CD14-positive monocyte (primary cell): ENCODE measurements around the gene CCL14. TPM values are rescaled to one million over a fixed set of nuclear protein-coding genes. Genes with fewer than 3 reads are reported as not detected.

Experiments
- DNase-seq, 3 donors: peaks; one replicate each; pipeline ENCODE4 v3.0.0-alpha.2; 2011 to 2022
- H2AFZ ChIP-seq: 2 replicates; pipeline ENCODE4 v1.6.0; 2012; ENCODE audit warnings: mild to moderate bottlenecking, low read depth, low read length, inconsistent platforms; ENCODE audit not compliant: insufficient read depth, poor library complexity, severe bottlenecking
- H3K27ac ChIP-seq, 2 donors: 1 replicate in 1 of 2; 2 replicates in 1 of 2; pipeline ENCODE4 v1.5.1; 2012 to 2013; ENCODE audit warnings: low read length in 2 of 2, control low read depth in 1 of 2, inconsistent platforms in 1 of 2, low read depth in 1 of 2, mild to moderate bottlenecking in 1 of 2
- H3K27me3 ChIP-seq, 2 donors: one replicate each; pipeline versions ENCODE4 v1.6.0 to v1.6.1; 2011 to 2013; ENCODE audit warnings: low read length in 2 of 2; ENCODE audit not compliant: control insufficient read depth in 2 of 2, insufficient read depth in 2 of 2
- H3K36me3 ChIP-seq, 2 donors: replicated peaks in 1 of 2; 1 replicate in 1 of 2; 2 replicates in 1 of 2; pipeline versions ENCODE4 v1.5.1 to v1.6.1; 2012 to 2013; ENCODE audit warnings: low read length in 2 of 2, control low read depth in 1 of 2, inconsistent platforms in 1 of 2, mild to moderate bottlenecking in 1 of 2; ENCODE audit not compliant: insufficient read depth in 2 of 2, control insufficient read depth in 1 of 2
- H3K4me1 ChIP-seq, 2 donors: 1 replicate in 1 of 2; 2 replicates in 1 of 2; pipeline versions ENCODE4 v1.5.1 to v1.6.1; 2012 to 2013; ENCODE audit warnings: low read length in 2 of 2, control low read depth in 1 of 2, inconsistent platforms in 1 of 2, mild to moderate bottlenecking in 1 of 2, moderate library complexity in 1 of 2; ENCODE audit not compliant: insufficient read depth in 2 of 2, control insufficient read depth in 1 of 2
- H3K4me2 ChIP-seq: replicated peaks from 2 replicates; pipeline ENCODE3; 2012; ENCODE audit warnings: low read length, moderate library complexity, mild to moderate bottlenecking; ENCODE audit not compliant: poor library complexity, severe bottlenecking; ENCODE audit errors: extremely low read depth
- H3K4me3 ChIP-seq, 3 experiments: fragments of 200-600 bp in 1 of 3; sonication (generic) in 1 of 3; replicated peaks in 1 of 3; 1 replicate in 2 of 3; 2 replicates in 1 of 3; pipeline ENCODE4 v1.5.1; 2011 to 2013; ENCODE audit warnings: low read length in 3 of 3, mild to moderate bottlenecking in 3 of 3, control low read depth in 2 of 3, low read depth in 2 of 3, inconsistent platforms in 1 of 3, moderate library complexity in 1 of 3
- H3K79me2 ChIP-seq: 2 replicates; pipeline ENCODE4 v1.6.0; 2012; ENCODE audit warnings: mild to moderate bottlenecking, control low read depth, inconsistent platforms, low read length, moderate library complexity; ENCODE audit not compliant: insufficient read depth
- H3K9ac ChIP-seq: 2 replicates; pipeline ENCODE4 v1.6.0; 2017; ENCODE audit warnings: low read length, mild to moderate bottlenecking; ENCODE audit not compliant: insufficient read depth, poor library complexity, severe bottlenecking
- H3K9me3 ChIP-seq, 2 donors: replicated peaks in 1 of 2; 1 replicate in 1 of 2; 2 replicates in 1 of 2; pipeline versions ENCODE4 v1.5.1 to v1.6.1; 2012 to 2013; ENCODE audit warnings: low read length in 2 of 2, control low read depth in 1 of 2; ENCODE audit not compliant: control insufficient read depth in 1 of 2, insufficient read depth in 1 of 2
- H4K20me1 ChIP-seq: 2 replicates; pipeline ENCODE4 v1.6.0; 2012; ENCODE audit warnings: mild to moderate bottlenecking, low read length, control low read depth, moderate library complexity; ENCODE audit not compliant: insufficient read depth
- H3K27ac Mint-ChIP-seq, 7 donors: one replicate each; pipeline ENCODE4 v1.8.0; 2020; ENCODE audit warnings: mild to moderate bottlenecking in 7 of 7, mixed read lengths in 7 of 7, moderate library complexity in 6 of 7, inconsistent platforms in 2 of 7
- H3K27me3 Mint-ChIP-seq, 3 donors: one replicate each; pipeline ENCODE4 v1.8.0; 2021 to 2022; ENCODE audit warnings: low read depth in 3 of 3, mild to moderate bottlenecking in 3 of 3, mixed read lengths in 3 of 3, moderate library complexity in 3 of 3, inconsistent platforms in 1 of 3
- H3K36me3 Mint-ChIP-seq, 2 donors: one replicate each; pipeline ENCODE4 v1.8.0; 2020; ENCODE audit warnings: mixed read lengths in 2 of 2, inconsistent platforms in 1 of 2, mild to moderate bottlenecking in 1 of 2
- H3K4me1 Mint-ChIP-seq: one replicate; pipeline ENCODE4 v1.8.0; 2020; ENCODE audit warnings: mild to moderate bottlenecking, mixed read lengths
- H3K4me3 Mint-ChIP-seq, 2 donors: one replicate each; pipeline ENCODE4 v1.8.0; 2020; ENCODE audit warnings: mild to moderate bottlenecking in 2 of 2, mixed read lengths in 2 of 2, moderate library complexity in 1 of 2
- H3K9me3 Mint-ChIP-seq, 7 donors: one replicate each; pipeline ENCODE4 v1.8.0; 2020 to 2022; ENCODE audit warnings: mixed read lengths in 7 of 7, mild to moderate bottlenecking in 6 of 7, moderate library complexity in 6 of 7, inconsistent platforms in 2 of 7
- WGBS: methylation state at CpG from one replicate; pipeline ENCODE4 v1.1.5; 2013; ENCODE audit warnings: missing lambda C conversion rate; ENCODE audit not compliant: insufficient coverage; 5-methylcytosine and 5-hydroxymethylcytosine counted together
- intact Hi-C, 2 donors: fragments of 100-400 bp; cut with micrococcal nuclease; formaldehyde crosslinking; loops; one replicate each; pipeline versions ENCODE4 v1.15.0 to v1.15.1; 2023
- polyA plus RNA-seq, 3 donors: library from polyadenylated mRNA; depleted of rRNA in 1 of 3; unstranded in 2 of 3; stranded (reverse) in 1 of 3; fragments of 300-500 nt in 2 of 3; fragments of >200 nt in 1 of 3; fragmentation: Illumina TruSeq in 2 of 3; gene quantifications; 1 replicate in 2 of 3; 2 replicates in 1 of 3; pipeline ENCODE4 v1.2.3, GENCODE V29; 2012 to 2021
- TF ChIP-seq, protein P1 (sequence below): fragments of 200-600 bp; IDR thresholded peaks from one replicate; pipeline ENCODE4 v1.8.0; 2022; ENCODE audit warnings: antibody characterized with exemption, mild to moderate bottlenecking

Gene CCL14
- polyA plus RNA-seq, 3 donors = not detected

DNA sequence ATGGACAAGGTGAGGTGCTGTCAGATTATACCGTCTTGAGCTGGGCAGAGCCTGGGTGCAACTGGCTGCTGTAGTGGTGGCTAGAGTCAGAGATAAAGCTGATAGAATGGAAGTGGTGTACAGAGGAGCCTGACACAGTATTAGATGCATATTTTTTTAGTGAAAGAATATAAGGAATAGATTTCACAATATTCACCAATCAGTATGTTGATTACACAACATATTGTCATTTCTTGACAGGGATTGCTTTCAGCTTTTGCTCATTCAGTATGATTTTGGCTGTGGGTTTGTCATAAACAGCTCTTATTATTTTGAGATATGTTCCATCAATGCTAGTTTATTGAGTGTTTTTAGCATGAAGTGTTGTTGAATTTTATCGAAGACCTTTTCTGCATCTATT is 32.9 kb upstream of the CCL14 start:
- Mint-ChIP-seq H3K4me1 (peaks cover 36% of the 10 kb centered on the region), H3K27me3 (no peaks in the 10 kb centered on the region), H3K4me3 (no peak overlapping the region), H3K9me3 (peaks cover 0 to 15% (median 9%) of the 10 kb centered on the region in 7 donors), H3K27ac (no peak overlapping the region), H3K36me3 (peaks cover 0 to 2% of the 10 kb centered on the region in 2 donors)
- intact Hi-C loops = loop anchor here in 1 of 2 donors (10.0 kb wide), 1 partner anchor 55 kb away; no protein-coding TSS in a partner anchor
- no peak overlapping the region for H3K4me3 ChIP-seq
- no peak overlapping the region for H2AFZ ChIP-seq
- TF ChIP-seq, protein P1, sequence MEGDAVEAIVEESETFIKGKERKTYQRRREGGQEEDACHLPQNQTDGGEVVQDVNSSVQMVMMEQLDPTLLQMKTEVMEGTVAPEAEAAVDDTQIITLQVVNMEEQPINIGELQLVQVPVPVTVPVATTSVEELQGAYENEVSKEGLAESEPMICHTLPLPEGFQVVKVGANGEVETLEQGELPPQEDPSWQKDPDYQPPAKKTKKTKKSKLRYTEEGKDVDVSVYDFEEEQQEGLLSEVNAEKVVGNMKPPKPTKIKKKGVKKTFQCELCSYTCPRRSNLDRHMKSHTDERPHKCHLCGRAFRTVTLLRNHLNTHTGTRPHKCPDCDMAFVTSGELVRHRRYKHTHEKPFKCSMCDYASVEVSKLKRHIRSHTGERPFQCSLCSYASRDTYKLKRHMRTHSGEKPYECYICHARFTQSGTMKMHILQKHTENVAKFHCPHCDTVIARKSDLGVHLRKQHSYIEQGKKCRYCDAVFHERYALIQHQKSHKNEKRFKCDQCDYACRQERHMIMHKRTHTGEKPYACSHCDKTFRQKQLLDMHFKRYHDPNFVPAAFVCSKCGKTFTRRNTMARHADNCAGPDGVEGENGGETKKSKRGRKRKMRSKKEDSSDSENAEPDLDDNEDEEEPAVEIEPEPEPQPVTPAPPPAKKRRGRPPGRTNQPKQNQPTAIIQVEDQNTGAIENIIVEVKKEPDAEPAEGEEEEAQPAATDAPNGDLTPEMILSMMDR = no peak
- H3K4me1 ChIP-seq = peaks cover 24 to 29% of the 10 kb centered on the region in 2 donors
- H3K4me2 ChIP-seq = no peak overlapping the region
- H3K9ac ChIP-seq = no peak overlapping the region
- no peak overlapping the region for H3K27ac ChIP-seq
- H3K9me3 ChIP-seq = peaks cover 0 to 9% of the 10 kb centered on the region in 2 donors
- no peaks in the 10 kb centered on the region for H3K27me3 ChIP-seq
- H3K36me3 ChIP-seq = no peaks in the 10 kb centered on the region
- DNase-seq = no peak
- WGBS = 100% methylated on average over 2 of the region's 2 CpGs
- no peaks in the 10 kb centered on the region for H3K79me2 ChIP-seq
- H4K20me1 ChIP-seq = no peaks in the 10 kb centered on the region

DNA sequence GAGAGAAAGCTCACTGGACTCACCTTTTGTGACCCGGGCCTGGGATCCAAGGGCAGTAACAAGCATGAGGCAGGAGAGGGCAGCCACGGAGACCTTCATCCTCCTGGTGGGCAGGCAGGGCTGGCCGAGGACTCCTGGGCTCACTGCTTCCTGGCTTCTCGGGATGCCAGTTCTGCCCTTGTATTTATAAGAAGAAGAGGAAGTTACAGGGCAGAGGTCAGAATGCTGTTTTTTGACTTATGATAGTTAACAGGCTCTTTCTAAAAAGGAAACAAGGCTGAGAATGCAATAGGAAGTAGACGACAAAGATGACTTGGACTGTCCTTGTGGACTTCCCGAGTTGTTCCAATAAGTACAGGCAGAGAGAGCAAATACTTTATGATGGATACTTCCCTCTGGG is 31.3 kb upstream of the CCL14 start, which contains the start of gene CCL23:
Gene CCL23 (minus strand): TSS at position 174 of the 400 bp plus-strand sequence. CDS start 75 bp downstream, at position 99.
- peak within 1 kb of the TSS; percentile 35 to 55 for H3K27ac ChIP-seq
- no peaks in the 10 kb centered on the region for H3K79me2 ChIP-seq
- peak within 1 kb of the TSS in 1 of 3 experiments; percentile 8 for H3K4me3 ChIP-seq
- H3K27me3 Mint-ChIP-seq = no peaks in the 10 kb centered on the region
- no peaks in the 10 kb centered on the region for H3K27me3 ChIP-seq
- peaks cover 0 to 12% (median 5%) of the 10 kb centered on the region in 7 donors for H3K9me3 Mint-ChIP-seq
- peak; percentile 46 to 75 (median 72) for DNase-seq
- H3K4me1 Mint-ChIP-seq = peaks cover 27% of the 10 kb centered on the region
- peaks cover 0 to 4% of the 10 kb centered on the region in 2 donors for H3K9me3 ChIP-seq
- H3K36me3 ChIP-seq = no peaks in the 10 kb centered on the region
- H3K4me3 Mint-ChIP-seq = peak within 1 kb of the TSS in 1 of 2 donors; percentile 54
- H3K36me3 Mint-ChIP-seq = peaks cover 5 to 13% of the 10 kb centered on the region in 2 donors
- H3K27ac Mint-ChIP-seq = peak within 1 kb of the TSS; percentile 51 to 87 (median 72)
- 21% methylated on average over 4 of the region's 6 CpGs for WGBS
- intact Hi-C loops = loop anchor here in 1 of 2 donors (10.0 kb wide), 1 partner anchor 57 kb away; no protein-coding TSS in a partner anchor
- H3K4me2 ChIP-seq = peak within 1 kb of the TSS; percentile 36
- TF ChIP-seq, protein P1 = no peak
- peak within 1 kb of the TSS; percentile 54 for H2AFZ ChIP-seq
- H3K9ac ChIP-seq = no peak within 1 kb of the TSS
- H3K4me1 ChIP-seq = peaks cover 20 to 23% of the 10 kb centered on the region in 2 donors
- no peaks in the 10 kb centered on the region for H4K20me1 ChIP-seq
